ENCODE measurements around the gene GRB10.

GRB10 gene

DNA sequence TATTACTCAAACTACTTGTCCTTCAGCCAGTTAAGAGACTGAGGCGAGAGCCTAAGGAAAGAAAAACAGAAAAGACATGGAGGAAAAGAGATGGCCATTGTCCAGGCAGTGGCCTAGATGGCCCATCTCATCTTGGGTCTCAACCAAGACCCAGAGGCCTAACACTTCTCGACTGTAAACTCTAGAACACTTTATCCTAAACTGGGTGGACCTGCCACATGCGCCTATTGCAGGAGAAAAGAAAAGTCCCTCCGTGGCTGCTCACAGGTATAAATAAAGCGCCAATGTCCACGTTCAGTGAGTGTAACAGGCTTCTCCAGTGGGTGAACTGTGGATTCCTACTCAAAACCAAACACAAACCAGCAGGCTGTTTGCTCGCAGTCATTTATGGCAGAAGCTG lies 124.8 kb downstream of the GRB10 start:
- DNase-seq (ENCODE audit: insufficient read length, low spot score) (no peak), FAIRE-seq (no peak)
- TF ChIP-seq, protein P1, sequence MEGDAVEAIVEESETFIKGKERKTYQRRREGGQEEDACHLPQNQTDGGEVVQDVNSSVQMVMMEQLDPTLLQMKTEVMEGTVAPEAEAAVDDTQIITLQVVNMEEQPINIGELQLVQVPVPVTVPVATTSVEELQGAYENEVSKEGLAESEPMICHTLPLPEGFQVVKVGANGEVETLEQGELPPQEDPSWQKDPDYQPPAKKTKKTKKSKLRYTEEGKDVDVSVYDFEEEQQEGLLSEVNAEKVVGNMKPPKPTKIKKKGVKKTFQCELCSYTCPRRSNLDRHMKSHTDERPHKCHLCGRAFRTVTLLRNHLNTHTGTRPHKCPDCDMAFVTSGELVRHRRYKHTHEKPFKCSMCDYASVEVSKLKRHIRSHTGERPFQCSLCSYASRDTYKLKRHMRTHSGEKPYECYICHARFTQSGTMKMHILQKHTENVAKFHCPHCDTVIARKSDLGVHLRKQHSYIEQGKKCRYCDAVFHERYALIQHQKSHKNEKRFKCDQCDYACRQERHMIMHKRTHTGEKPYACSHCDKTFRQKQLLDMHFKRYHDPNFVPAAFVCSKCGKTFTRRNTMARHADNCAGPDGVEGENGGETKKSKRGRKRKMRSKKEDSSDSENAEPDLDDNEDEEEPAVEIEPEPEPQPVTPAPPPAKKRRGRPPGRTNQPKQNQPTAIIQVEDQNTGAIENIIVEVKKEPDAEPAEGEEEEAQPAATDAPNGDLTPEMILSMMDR (IDR thresholded peaks at IDR 0.05; ENCODE audit: insufficient read depth, missing control alignments) = no peak

DNA sequence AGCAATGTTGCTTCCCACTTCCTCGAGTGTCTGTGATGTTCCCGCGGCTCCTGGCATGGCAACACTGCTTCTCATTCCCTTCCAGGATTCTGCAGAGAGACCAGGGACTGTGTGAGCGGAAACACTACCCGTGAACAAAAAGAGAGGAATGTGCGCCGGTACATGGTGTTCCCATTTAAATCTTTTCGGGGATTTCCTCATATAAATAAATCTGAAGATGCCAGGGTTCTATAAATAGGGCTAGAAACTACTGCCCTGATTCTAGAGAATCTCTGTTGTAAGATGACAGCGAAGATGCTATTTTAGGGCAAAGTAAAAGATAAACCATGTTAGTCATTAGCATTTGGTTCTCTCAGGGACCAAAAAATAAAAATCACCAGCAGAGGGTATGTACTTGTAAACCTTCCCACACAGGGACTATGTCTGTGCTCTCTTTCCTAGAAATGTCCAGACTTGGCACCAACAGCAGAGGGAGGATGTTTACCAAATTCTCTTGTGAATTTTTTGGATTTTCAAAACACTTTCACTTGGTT lies 125.3 kb downstream of the GRB10 start:
- FAIRE-seq = no peak
- TF ChIP-seq, protein P1 (IDR thresholded peaks at IDR 0.05; ENCODE audit: insufficient read depth, missing control alignments) = no peak
- no peak for DNase-seq (ENCODE audit: insufficient read length, low spot score)

DNA sequence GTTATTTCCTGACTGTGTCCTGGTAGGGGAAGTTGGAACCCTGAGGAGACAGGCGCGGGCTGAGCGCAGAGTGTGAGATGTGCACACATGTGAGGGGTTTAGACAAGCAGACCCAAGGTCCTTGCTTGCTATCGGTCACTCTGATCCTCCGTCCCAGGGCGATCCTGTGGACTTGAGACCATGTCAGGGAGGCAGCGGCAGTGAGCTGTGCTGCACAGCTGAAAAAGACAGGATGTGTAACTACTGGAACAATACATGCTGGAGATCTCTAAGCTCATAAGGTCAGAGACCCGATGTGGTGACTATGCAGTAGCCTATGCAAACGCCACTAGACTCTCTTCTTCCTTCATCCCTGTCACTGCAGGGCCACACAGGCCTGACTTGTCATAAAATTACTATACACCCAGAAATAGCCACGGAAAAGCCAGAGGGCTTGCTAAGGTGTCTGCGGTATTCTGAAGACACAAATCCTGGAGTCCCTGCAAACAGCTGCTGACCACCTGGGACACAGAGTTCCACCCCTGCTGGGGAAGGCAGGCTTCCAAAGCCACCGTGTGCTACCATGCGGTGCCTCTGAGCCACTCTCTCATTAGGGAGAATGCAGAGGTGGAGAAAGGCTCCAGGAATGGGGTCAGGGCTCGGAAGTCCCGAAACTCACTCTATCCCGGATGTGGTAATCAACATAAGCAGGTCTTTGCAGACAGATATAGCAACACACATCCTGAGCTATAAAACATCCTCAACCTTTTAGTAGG lies 126.4 kb downstream of the GRB10 start:
- FAIRE-seq = no peak
- TF ChIP-seq, protein P1 (IDR thresholded peaks at IDR 0.05; ENCODE audit: insufficient read depth, missing control alignments) = no peak
- no peak for DNase-seq (ENCODE audit: insufficient read length, low spot score)

DNA sequence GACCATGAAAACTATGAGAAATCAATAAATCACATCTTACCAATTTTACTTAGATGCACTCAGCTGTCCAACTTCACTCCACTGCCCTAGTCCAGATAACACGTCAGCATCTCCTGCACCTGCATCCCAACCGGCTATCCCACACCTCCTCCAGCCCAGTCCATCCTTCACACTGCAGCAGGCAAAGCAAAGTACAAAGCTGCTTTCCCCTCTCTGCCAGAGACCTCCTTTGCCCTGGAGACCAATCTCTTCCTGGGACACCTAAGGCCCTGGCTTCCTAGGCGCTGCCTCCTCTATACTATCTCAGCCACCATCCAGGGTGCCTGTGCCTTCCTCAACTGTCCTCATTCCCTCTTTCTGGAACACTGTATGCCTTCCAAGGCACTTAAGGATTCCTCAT lies 127.2 kb downstream of the GRB10 start:
- FAIRE-seq (no peak), DNase-seq (ENCODE audit: insufficient read length, low spot score) (no peak)
- TF ChIP-seq, protein P1 (IDR thresholded peaks at IDR 0.05; ENCODE audit: insufficient read depth, missing control alignments) = no peak

DNA sequence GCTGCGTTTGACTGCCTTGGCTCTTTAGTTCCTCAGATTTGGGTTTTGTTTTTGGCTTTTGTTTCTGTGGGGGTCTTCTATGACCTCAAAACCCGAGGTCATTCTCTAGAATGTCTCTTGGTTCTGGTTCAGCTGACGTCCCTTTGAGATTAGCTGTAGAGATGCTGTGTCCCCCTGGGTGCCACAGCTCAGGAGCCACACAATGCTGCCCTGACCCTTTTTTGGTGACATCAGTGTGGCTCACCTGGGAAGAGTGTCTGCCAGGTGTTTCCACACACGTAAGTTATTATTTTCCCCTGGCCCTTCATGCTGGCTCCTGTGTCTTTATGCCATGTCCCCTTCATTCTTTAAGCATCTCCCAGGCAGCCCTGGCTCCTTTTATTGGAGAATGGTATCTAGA lies 127.7 kb downstream of the GRB10 start:
- DNase-seq (ENCODE audit: insufficient read length, low spot score) (no peak), FAIRE-seq (no peak)
- TF ChIP-seq, protein P1 (IDR thresholded peaks at IDR 0.05; ENCODE audit: insufficient read depth, missing control alignments) = no peak

DNA sequence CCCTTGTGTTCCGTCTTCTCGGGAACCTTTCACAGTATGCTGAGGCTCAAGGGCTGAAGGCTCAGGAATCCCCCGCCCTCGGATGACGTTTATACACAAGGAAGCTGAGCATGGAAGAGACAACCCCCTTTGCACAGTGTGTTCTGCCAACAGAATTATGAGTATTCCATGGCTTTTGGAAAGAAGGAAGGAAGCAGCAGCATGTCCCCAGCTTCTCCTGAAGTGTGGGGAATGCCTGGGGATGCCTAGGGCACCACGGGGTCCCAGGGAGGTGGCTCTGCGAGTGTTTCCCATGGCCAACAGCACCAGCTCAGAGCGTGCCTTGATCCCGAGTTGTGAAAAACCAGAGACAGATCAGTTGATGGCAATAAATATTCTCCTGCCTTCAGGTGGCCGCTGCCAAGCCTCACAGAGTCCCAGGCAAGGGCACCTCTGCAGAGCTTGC lies 128.7 kb downstream of the GRB10 start:
- TF ChIP-seq, protein P1 (IDR thresholded peaks at IDR 0.05; ENCODE audit: insufficient read depth, missing control alignments) = no peak
- FAIRE-seq (no peak), DNase-seq (ENCODE audit: insufficient read length, low spot score) (no peak)

Measured in D721Med (cell line).